Panc1 (cell line): ENCODE results near the gene SAMHD1. TPM values are rescaled to one million over a fixed set of nuclear protein-coding genes. Genes with fewer than 3 reads are reported as not detected.

Experiments used
- ATAC-seq: fragments of 200-7000 bp; cut with Tn5 transposase; 2 replicates; pipeline ENCODE4 v1.9.1; 2020; ENCODE audit warnings: mild to moderate bottlenecking, moderate library complexity
- BruUV-seq: library from RNA; stranded (reverse); fragments of 400-500 nt; replicated peaks from 2 replicates; lab custom pipeline; 2021; lab: Mats Ljungman, UMichigan
- CTCF ChIA-PET: fragments of 300-600 bp; sonication (Branson Sonifier 250); formaldehyde crosslinking; loops from one replicate; lab custom pipeline; 2022; ENCODE audit warnings: antibody characterized with exemption; lab: Charles Lee
- POLR2A ChIA-PET: fragments of 300-600 bp; sonication (Branson Sonifier 250); formaldehyde crosslinking; loops from one replicate; lab custom pipeline; 2022; ENCODE audit warnings: antibody characterized with exemption; lab: Charles Lee
- DNase-seq: peaks from one replicate; pipeline ENCODE4 v3.0.0-alpha.2; 2010; ENCODE audit warnings: low read depth, low spot score
- H3K27ac ChIP-seq: 2 replicates; pipeline ENCODE4 v1.5.1; 2011; ENCODE audit warnings: mild to moderate bottlenecking, low read length, inconsistent platforms
- H3K27me3 ChIP-seq: fragments of 200-500 bp; sonication (Bioruptor generic); 2 replicates; pipeline ENCODE4 v1.6.0; 2014; ENCODE audit warnings: low read length, inconsistent platforms; ENCODE audit not compliant: control insufficient read depth, insufficient read depth
- H3K36me3 ChIP-seq: fragments of 200-500 bp; sonication (Bioruptor generic); 2 replicates; pipeline ENCODE4 v1.5.1; 2014; ENCODE audit warnings: inconsistent platforms, mild to moderate bottlenecking, low read length, moderate library complexity; ENCODE audit not compliant: control insufficient read depth, insufficient read depth
- H3K4me1 ChIP-seq: 2 replicates; pipeline ENCODE4 v1.5.1; 2011; ENCODE audit warnings: inconsistent platforms, mild to moderate bottlenecking, low read length, moderate library complexity; ENCODE audit not compliant: control insufficient read depth, insufficient read depth
- H3K4me3 ChIP-seq, 2 experiments: 2 replicates each; pipeline ENCODE4 v1.5.1; 2011 to 2012; ENCODE audit warnings: low read depth in 2 of 2, low read length in 2 of 2, mild to moderate bottlenecking in 2 of 2, inconsistent platforms in 1 of 2, moderate library complexity in 1 of 2
- H3K9me3 ChIP-seq: fragments of 200-500 bp; sonication (Bioruptor generic); 2 replicates; pipeline ENCODE4 v1.5.1; 2014; ENCODE audit warnings: low read depth, mild to moderate bottlenecking, inconsistent platforms, low read length, moderate library complexity; ENCODE audit not compliant: control insufficient read depth, insufficient read depth
- CTCF ChIP-seq: fragments of 450-650 bp; IDR thresholded peaks from 2 replicates; pipeline ENCODE4 v1.5.1; 2017; ENCODE audit warnings: mild to moderate bottlenecking
- POLR2AphosphoS5 ChIP-seq: IDR thresholded peaks from 2 replicates; pipeline ENCODE4 v1.6.1; 2012; ENCODE audit warnings: mild to moderate bottlenecking, low read depth, low read length, moderate library complexity
- REST ChIP-seq, 2 experiments: IDR thresholded peaks; 2 replicates each; pipeline ENCODE4 v1.6.1; 2011 to 2012; ENCODE audit warnings: low read depth in 2 of 2, control low read depth in 1 of 2, low read length in 1 of 2, mild to moderate bottlenecking in 1 of 2, moderate library complexity in 1 of 2; ENCODE audit not compliant: insufficient read depth in 1 of 2
- SIN3A ChIP-seq: IDR thresholded peaks from 2 replicates; pipeline ENCODE4 v1.6.1; 2012; ENCODE audit warnings: low read depth, mild to moderate bottlenecking, low read length, moderate library complexity, borderline replicate concordance; ENCODE audit not compliant: insufficient read depth
- TCF7L2 ChIP-seq: IDR thresholded peaks from 2 replicates; pipeline ENCODE4 v1.6.1; 2011; ENCODE audit warnings: mild to moderate bottlenecking, low read depth, low read length, inconsistent platforms
- in situ Hi-C: cut with HindIII; loops from 2 replicates; pipeline ENCODE4 v1.10.0; 2016; ENCODE audit warnings: low sequenced_read_pairs, low pct_unique_long_range_greater_than_20kb
- intact Hi-C: fragments of 100-400 bp; cut with micrococcal nuclease; formaldehyde crosslinking; loops from one replicate; pipeline ENCODE4 v1.10.0; 2022; ENCODE audit not compliant: unreplicated experiment
- total RNA-seq: library from RNA; stranded (reverse); gene quantifications from one replicate; pipeline ENCODE4 v1.2.1, GENCODE V29; 2021; ENCODE audit not compliant: unreplicated experiment

Gene SAMHD1
- total RNA-seq, 1 experiment from 2014 or later: 16.8 TPM

GRCh38 chr20:36873498-36874189 is 77.9 kb downstream of the SAMHD1 start:
- in situ Hi-C loops (no loop called here), intact Hi-C loops (no loop called here)
- no peak overlapping the region for H3K27ac ChIP-seq
- DNase-seq (no peak), ATAC-seq (no peak)
- no peak for TF ChIP-seq SIN3A
- TF ChIP-seq TCF7L2: no peak
- TF ChIP-seq REST (IDR thresholded peaks at IDR 0.05; ENCODE audit: insufficient read depth in 1 of 2, low read depth in 2 of 2, low read length in 1 of 2): no peak
- no peak for TF ChIP-seq CTCF
- TF ChIP-seq POLR2AphosphoS5: no peak
- H3K4me3 ChIP-seq: no peak overlapping the region
- no peaks in the 10 kb centered on the region for H3K9me3 ChIP-seq
- H3K36me3 ChIP-seq: no peaks in the 10 kb centered on the region
- CTCF ChIA-PET: interaction anchor here (0.6 to 1.0 kb wide), 2 partner anchors 54 to 58 kb away, joined by 3 read pairs; no protein-coding TSS in a partner anchor
- peaks cover 5% of the 10 kb centered on the region for H3K4me1 ChIP-seq
- no TSS peak for BruUV-seq
- no peaks in the 10 kb centered on the region for H3K27me3 ChIP-seq
- POLR2A ChIA-PET: no interaction called here

- Histone ChIP-seq H3K4me1 (peaks cover 5% of the 10 kb centered on the region), H3K27me3 (no peaks in the 10 kb centered on the region), H3K9me3 (no peaks in the 10 kb centered on the region), H3K36me3 (no peaks in the 10 kb centered on the region), H3K4me3 (no peak overlapping the region), H3K27ac (no peak overlapping the region)
- TF ChIP-seq REST (IDR thresholded peaks at IDR 0.05; ENCODE audit: insufficient read depth in 1 of 2, low read depth in 2 of 2, low read length in 1 of 2) (no peak), POLR2AphosphoS5 (no peak), SIN3A (no peak), TCF7L2 (no peak), CTCF (no peak)
- ATAC-seq (peak; percentile 56), DNase-seq (no peak)
- intact Hi-C loops (no loop called here), in situ Hi-C loops (no loop called here)
- POLR2A ChIA-PET: no interaction called here
- CTCF ChIA-PET: interaction anchor here (1.0 kb wide), 1 partner anchor 57 kb away, joined by 3 read pairs; no protein-coding TSS in a partner anchor
- BruUV-seq: no TSS peak
These were observed 78.7 kb downstream of the SAMHD1 start for GRCh38 chr20:36872852-36873251.
